Stimulated activated CD8-positive, alpha-beta memory T cell treated with anti-CD3 and anti-CD28 coated beads, Interleukin-7, amount 100 ng/mL, for 1 hour (primary cell): Measurements from ENCODE around the gene ZEB2.

Source experiments
- DNase-seq, 2 donors: peaks; one replicate each; pipeline ENCODE4 v3.0.0-alpha.2; 2020; ENCODE audit warnings: low read depth in 2 of 2

ZEB2 gene

GRCh38 chr2:144470816-144471215 is 49.1 kb downstream of the ZEB2 start:
- DNase-seq: no peak

GRCh38 chr2:144470334-144470733 is 49.6 kb downstream of the ZEB2 start:
- DNase-seq: no peak

- no peak for DNase-seq
Observed at GRCh38 chr2:144469798-144470197, 50.1 kb downstream of the ZEB2 start.

- no peak for DNase-seq
Observed at GRCh38 chr2:144468823-144469595, 50.9 kb downstream of the ZEB2 start.

DNA sequence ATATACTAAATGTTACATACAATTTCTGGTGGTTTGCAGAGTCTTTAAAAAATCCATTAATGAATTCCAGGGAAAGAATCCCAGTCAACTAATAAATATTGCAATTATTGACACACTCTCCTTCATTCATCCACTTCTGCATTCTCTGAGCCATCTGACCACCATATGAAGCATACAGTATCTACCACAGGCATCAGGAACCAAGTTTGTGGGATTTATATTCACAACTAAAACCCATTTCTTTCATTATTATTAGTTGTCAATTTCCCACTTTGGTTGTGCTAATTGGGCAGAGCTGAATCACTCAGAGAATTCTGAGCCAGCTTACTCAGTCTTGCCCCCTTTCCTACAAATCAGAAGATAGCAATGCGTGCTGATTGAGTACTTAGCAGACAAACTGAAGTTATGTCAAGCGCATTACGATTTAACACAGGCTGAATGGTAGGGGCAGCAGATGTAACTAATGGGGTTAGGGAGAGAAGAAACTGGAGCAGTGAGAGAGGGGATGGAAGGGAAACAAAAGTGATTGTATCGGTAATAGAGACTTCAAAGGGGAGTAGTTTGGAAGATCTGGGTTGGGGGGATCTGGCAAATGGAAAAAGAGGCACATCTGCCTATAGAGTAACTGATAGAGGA is 52.3 kb downstream of the ZEB2 start:
- DNase-seq: no peak

DNA sequence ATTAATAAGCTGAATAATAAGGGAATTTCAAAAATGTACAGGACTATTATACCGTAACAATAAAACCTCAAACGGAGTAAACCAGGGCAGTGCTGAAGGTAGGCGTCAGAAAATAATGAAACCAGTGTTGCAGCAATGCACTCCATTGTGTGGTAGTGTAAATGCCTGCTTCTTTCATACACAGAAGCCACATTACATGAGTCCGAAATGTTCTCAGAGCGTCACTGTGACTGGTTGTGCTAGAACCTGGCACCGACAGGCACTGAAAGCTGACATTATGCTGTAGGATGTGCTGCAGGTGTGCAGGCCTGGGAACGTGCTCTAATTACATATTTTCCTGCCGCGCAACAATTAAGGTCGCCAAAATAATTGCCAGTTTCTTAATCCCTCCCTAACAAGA is 53.3 kb downstream of the ZEB2 start:
- no peak for DNase-seq

- DNase-seq: no peak
Observed at GRCh38 chr2:144465749-144466148, 54.2 kb downstream of the ZEB2 start.

- DNase-seq: no peak
Observed at GRCh38 chr2:144464730-144465129, 55.2 kb downstream of the ZEB2 start.

DNA sequence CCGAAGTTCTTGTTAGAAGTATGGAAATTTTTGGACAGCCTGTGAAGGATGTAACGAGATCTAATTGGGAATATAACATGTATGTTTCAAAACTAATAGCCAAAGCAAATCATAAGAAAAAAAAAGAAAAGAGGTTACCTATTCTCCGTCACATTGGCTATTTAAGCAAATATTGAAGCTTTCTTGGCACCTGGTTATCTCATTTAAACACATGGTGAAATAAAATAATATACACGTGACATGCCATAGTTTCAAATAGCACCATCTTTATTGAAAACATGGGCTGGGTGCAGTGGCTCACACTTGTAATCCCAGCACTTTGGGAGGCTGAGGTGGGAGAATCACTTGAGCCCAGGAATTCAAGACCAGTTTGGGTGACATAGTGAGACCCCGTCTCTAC is 56.7 kb downstream of the ZEB2 start:
- DNase-seq: no peak

- no peak for DNase-seq
Observed at GRCh38 chr2:144462266-144462665, 57.7 kb downstream of the ZEB2 start.

DNA sequence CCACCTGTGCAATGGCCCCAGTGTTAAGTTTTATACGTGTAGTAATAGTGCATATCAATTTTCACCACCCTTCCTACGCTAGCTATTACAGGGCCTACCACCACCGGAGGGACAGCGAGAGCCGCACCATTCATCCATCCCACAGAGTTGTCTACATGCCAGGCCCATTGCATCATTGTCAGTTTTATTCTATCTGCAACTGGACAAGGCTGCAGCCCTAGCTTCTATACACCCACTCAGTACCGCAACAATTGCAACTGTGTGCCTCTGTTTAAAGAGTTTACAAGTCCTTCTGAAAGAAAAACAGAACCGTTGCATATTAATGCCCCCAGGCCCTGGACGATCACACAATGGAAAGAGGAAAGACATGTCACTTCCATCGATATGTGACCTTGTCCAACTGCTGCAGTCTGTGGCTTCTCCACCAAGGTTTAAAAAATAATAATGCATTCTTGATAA is 58.6 kb downstream of the ZEB2 start:
- DNase-seq: no peak

GRCh38 chr2:144460727-144461307 is 59.1 kb downstream of the ZEB2 start:
- no peak for DNase-seq

- peak in 1 of 2 donors; percentile 41 for DNase-seq
Observed at GRCh38 chr2:144459937-144460336, 60.0 kb downstream of the ZEB2 start.

- no peak for DNase-seq
Observed at GRCh38 chr2:144459286-144459685, 60.6 kb downstream of the ZEB2 start.

DNA sequence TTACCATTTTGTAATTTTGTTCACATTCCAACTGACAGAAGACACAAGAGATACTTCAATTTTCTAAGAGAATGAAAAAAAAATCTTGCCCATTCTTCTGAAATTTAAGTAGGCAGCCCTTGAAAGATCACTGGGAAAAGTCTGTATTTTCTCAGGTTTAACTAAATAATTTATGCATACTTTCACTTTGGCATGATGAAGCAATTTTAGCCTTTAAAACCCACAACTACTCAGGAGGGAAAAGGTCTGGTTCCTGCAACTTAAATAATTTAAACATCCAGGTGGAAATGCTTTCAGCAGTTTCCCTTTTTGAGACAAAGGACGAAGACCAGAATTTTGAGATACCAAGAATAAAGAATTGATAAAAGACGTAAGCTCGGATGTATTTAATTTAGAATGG is 61.4 kb downstream of the ZEB2 start:
- no peak for DNase-seq

GRCh38 chr2:144456680-144457079 is 63.2 kb downstream of the ZEB2 start:
- no peak for DNase-seq

- DNase-seq: no peak
Observed at GRCh38 chr2:144455987-144456386, 63.9 kb downstream of the ZEB2 start.

- DNase-seq: no peak
Observed at GRCh38 chr2:144454466-144455287, 65.2 kb downstream of the ZEB2 start.

DNA sequence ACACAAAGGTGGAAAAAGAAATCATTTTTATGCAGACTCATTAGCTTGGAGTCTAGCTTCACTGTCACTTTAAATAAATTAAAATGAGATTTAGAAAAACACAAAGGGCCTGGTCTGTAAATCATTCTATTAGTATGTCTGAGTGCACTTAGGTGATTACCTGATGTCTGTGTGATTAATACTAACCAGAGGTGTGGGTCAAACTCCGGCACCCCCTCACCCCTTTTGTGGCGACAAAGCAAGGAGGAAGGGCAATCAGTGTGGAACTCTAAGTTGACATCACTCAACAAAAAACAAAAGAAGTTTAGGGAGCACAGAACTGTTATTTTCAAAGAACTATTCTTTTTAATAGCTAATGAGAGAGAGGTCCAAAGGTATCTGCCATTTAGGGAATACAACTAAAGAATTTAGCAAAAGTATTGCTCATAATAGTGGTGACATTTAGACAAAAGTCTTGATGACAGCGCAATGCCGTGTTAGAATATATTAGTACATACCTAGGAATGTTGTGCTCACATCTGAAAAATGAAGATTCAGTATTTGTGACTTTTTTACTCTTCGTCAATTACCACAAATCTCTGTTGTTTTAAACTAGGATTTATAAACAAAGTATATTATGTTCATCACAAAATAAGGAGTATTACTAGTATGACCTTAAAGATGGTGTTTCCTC is 66.3 kb downstream of the ZEB2 start:
- no peak for DNase-seq

GRCh38 chr2:144452989-144453336 is 67.0 kb downstream of the ZEB2 start:
- DNase-seq: no peak

- DNase-seq: no peak
Observed at GRCh38 chr2:144452169-144452988, 67.5 kb downstream of the ZEB2 start.
